Testis (tissue), 2 donors: Measurements from ENCODE around the gene UFC1.
A peak's percentile ranks its signal among the peaks of the same experiment; 100 is the strongest.

Source experiments
- CTCF ChIP-seq, 3 experiments: fragments of 450-650 bp in 2 of 3; fragments of 200-600 bp in 1 of 3; sonication (generic) in 1 of 3; IDR thresholded peaks; one replicate each; pipeline ENCODE4 v1.5.1; 2016 to 2019; ENCODE audit warnings: antibody characterized with exemption in 3 of 3, mild to moderate bottlenecking in 2 of 3, moderate library complexity in 1 of 3
- POLR2A ChIP-seq: fragments of 450-650 bp; IDR thresholded peaks from one replicate; pipeline ENCODE4 v1.6.1; 2017; ENCODE audit warnings: antibody characterized with exemption, mild to moderate bottlenecking, moderate library complexity

- TF ChIP-seq CTCF (IDR thresholded peaks at IDR 0.05) (peak in 1 of 3 experiments; percentile 7), POLR2A (no peak)
These were observed 26.9 kb downstream of the UFC1 start for GRCh38 chr1:161180639-161181038.
